HG03280 (cell line): ENCODE measurements around the gene MTHFD2L.
"Not testable (repeated sequence)": the region's sequence is repeated elsewhere in the genome, so short reads cannot be mapped to it uniquely, and the experiment has no call there.

Source experiments
- ATAC-seq: cut with Tn5 transposase; IDR thresholded peaks from one replicate; pipeline ENCODE4 v1.9.1; 2021; ENCODE audit warnings: mild to moderate bottlenecking, moderate library complexity; ENCODE audit not compliant: unreplicated experiment

Gene MTHFD2L

DNA sequence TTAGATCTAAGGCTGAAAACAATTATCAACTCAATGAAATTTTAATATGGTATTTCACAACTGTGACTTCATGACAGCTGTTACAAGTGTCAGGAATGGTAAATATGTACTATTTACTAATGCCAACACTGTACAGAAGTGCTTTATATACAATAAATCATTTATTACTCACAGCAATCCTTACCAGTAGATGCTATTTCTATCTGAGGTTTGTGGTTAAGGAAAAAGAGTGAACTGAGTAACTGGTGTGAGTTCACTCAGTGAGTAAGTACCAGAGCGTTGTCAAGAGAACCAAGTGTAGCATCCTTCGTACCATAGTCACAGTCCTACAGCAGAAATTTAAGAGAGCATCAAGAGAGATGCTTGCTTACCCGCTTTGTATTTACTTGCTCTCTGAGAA is 23.3 kb downstream of the MTHFD2L start:
- ATAC-seq, result no peak

GRCh38 chr4:74188912-74189311 is 31.0 kb downstream of the MTHFD2L start:
- ATAC-seq, result no peak

DNA sequence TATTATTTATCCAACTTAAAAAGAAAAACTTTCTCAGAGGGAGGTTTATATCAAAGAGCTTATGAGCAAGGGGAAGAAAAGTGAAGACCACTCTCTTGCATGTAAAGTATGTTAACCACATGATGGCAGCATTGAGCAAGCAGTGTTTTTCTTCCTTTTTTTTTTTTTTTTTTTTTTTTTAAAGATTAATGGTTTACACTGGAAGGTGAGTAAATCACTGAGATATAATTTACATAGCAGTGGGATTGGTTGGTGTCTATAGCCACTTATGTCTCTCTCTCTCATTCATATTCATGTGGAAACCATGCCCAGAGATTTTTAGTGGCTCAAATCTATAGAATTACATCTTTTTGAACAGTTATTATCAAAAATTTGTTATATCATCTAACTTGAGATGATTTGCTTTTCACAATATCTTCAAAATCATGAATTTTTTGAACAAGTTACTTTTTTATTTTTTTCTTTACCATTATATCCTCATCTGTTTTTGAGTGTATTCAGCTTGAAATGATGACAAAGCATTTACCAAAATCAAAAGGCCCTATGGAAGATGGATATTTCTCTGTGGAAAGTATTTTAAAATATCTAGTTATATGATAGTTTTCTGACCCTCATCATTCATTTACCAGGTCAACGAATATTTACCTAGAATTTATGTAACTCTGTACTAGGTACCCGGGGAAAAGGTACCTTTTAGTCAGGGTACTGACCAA is 31.6 kb downstream of the MTHFD2L start:
- ATAC-seq, result peak; percentile 52

DNA sequence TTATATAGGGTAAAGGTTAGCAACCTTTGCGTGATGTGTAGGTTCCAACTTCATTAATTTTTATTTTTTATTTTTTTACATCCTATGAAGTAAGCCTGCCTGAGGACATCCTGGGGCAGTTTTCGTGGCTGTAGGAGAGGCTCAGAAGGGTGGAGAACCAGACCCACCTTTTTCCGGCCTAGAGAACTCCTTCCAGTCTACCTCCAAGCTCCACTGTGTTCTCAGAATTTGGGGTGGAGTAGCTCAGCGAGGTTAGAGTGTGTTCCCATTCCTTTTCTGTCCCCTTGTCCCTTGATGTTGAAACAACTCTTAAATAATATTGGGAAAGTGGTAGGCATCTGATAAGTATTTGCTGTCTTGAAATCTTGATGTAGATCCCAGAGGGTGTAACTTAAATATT is 32.4 kb downstream of the MTHFD2L start:
- ATAC-seq, result no peak

DNA sequence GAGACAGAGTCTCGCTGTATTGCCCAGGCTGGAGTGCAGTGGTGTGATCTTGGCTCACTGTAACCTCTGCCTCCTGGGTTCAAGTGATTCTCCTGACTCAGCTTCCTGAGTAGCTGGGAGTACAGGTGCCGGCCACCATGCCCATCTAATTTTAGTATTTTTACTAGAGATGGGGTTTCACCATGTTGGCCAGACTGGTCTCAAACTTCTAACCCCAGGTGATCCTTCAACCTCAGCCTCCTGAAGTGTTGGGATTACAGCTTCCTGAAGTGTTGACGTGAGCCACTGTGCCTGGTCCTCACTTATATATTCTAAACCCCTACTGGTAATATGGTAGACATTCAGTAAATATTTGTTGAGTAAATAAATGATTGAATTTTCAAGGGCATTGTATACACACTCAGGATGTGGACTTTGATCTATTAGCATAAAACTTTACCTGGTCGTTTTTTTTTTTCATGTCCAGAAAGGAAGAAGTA is 33.0 kb downstream of the MTHFD2L start:
- no peak for ATAC-seq

DNA sequence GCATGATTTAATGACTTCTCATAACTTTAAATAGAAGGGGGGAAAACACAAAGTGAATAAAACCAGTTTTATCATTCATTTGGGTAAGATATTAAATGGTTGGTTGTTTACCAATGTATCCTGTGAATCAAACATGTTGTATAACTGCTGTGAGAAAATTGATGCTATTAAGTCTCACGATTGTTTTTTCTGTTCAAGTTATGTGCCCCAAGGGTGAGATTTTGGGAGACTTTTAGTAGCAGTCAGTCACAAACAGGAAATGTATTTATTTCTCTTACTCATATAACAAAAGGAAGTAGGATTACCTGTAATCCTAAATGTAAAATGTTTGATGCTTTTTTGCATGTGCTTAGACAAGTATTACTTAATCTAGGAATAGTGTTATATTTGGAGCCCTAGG is 39.2 kb downstream of the MTHFD2L start:
- no peak for ATAC-seq

GRCh38 chr4:74202062-74202586 is 44.2 kb downstream of the MTHFD2L start:
- no peak for ATAC-seq

GRCh38 chr4:74203467-74203866 is 45.5 kb downstream of the MTHFD2L start:
- no peak for ATAC-seq

DNA sequence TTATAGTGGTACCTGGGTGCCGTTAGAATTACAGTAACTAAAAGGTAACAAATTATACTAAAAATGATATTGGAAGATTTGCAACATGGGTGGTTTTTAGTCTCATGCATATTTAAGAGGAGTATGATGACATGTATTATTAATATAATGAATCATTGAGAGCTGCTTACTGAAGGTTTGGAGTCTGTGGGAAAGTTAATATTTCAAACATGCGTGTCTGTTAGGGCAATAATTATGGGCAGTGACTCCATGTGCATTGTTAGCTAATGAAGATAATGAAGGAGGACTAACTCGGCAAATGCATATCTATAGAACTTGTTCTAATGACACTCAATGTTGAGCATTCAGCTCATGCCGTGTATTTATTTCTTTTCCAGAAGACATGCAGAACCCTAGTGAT is 47.1 kb downstream of the MTHFD2L start:
- no peak for ATAC-seq

DNA sequence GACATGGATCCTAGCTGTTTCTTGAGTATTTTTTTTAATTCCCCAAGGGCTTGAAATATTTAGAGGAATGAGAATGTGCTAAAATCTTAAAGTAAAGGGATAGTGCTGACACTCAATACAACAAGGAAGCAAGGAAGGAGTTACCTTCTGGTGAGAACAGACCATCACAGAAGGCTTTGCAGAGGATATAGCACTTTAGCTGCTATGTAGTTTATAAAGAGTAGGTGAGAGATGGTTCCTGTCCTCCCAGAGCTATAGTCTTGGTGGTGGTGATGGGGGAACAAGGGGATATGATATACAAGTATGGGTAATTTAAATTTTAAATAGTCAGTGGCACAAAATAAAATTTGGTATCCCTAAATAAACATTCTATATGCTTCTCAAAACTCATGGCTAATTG is 47.6 kb downstream of the MTHFD2L start:
- no peak for ATAC-seq

DNA sequence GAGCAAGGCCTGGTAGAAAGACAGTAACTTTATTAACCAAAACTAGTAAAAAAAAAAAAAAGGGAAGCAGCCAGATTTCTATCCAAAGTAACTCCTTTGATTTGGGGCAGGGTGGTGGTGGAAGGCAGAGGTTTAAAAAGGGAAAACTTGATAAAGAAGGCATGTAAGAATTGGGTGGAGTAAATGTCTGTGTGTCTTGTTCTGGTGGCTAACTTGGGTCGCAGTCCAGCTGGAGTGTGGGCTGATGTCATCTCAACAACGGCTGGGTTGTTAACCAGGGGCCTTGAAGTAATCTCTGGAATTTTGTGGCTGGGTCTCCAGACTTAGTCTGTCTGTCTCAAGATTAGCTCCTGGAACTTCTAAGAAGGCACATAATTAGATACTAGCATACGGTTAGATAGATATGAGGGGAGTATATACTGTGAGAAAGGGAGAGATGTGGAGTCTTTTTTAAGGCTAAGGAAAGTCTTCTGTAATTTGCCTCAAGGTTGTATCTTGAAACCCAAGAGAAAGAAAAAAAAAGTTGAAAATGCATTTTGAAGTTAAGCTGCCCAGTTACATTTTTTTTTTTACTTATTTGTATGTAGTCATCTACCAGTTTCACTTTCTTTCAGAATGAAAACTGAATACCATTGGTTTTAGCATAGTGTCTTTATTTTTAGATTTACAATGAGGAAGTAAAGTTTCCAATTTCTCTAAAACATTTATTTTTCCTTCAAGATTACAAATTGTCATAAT is 48.3 kb downstream of the MTHFD2L start:
- peak; percentile 83 for ATAC-seq

DNA sequence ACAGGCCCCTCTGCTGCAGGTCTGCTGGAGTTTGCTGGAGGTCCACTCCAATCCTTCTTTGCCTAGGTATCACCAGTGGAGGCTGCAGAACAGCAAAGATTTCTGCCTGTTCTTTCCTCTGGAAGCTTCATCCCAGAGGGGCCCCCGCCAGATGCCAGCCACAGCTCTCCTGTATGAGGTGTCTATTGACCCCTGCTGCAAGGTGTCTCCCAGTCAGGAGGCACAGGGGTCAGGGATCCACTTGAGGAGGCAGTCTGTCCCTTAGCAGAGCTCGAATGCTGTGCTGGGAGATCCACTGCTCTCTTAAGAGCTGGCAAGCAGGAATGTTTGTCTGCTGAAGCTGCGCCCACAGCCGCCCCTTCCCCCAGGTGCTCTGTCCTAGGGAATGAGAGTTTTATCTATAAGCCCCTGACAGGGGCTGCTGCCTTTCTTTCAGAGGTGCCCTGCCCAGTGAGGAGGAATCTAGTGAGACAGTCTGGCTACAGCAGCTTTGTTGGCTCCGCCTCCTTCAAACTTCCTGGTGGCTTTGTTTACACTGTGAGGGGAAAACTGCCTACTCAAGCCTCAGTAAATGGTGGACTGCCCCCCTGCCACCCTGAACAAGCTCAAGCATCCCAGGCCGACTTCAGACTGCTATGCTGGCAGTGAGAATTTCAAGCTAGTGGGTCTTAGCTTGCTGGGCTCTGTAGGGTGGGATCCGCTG is 56.7 kb downstream of the MTHFD2L start:
- ATAC-seq, result not testable (repeated sequence)

GRCh38 chr4:74215236-74215635 is 57.3 kb downstream of the MTHFD2L start:
- ATAC-seq, result not testable (repeated sequence)

DNA sequence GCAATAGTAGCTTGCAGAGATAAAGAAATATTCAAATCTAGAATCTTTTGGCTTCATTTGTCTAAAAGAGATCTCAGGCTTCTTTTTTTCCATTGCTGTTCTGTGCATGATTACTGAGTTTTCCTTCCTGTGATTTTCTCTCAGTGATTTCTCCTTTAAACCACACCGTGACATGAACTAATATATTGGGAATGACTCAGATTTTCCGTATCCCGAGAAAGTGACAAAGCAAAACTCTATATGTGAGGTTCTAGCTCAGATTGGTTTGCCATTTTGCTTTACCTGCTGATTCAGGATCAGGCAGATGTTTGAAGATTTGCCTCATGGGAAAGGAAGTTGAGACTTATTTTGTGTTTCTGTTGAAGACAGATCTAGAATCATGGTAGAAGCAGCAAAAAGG is 59.4 kb downstream of the MTHFD2L start:
- ATAC-seq, result no peak

GRCh38 chr4:74218201-74218600 is 60.3 kb downstream of the MTHFD2L start:
- no peak for ATAC-seq

GRCh38 chr4:74219240-74219639 is 61.3 kb downstream of the MTHFD2L start:
- ATAC-seq, result no peak

- no peak for ATAC-seq
Observed at GRCh38 chr4:74223098-74223497, 65.2 kb downstream of the MTHFD2L start.

DNA sequence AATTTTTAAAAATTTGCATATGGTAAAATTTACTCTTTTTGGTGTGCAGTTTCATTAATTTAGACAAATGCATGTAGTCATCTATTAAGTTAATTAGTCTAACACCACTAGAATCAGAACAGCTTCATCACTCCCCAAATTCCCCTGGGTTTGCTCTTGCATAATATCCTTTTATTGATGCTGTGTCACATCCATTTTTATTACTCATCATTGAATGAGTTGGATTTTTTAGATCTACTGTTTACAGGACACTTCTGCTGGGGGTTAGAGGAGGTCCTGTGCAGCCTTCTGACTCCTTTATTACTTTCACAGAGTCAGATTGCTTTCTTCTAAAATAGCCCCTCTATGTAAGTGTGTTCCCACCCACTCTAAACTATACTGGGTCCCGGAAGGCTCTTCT is 65.9 kb downstream of the MTHFD2L start:
- ATAC-seq, result no peak

DNA sequence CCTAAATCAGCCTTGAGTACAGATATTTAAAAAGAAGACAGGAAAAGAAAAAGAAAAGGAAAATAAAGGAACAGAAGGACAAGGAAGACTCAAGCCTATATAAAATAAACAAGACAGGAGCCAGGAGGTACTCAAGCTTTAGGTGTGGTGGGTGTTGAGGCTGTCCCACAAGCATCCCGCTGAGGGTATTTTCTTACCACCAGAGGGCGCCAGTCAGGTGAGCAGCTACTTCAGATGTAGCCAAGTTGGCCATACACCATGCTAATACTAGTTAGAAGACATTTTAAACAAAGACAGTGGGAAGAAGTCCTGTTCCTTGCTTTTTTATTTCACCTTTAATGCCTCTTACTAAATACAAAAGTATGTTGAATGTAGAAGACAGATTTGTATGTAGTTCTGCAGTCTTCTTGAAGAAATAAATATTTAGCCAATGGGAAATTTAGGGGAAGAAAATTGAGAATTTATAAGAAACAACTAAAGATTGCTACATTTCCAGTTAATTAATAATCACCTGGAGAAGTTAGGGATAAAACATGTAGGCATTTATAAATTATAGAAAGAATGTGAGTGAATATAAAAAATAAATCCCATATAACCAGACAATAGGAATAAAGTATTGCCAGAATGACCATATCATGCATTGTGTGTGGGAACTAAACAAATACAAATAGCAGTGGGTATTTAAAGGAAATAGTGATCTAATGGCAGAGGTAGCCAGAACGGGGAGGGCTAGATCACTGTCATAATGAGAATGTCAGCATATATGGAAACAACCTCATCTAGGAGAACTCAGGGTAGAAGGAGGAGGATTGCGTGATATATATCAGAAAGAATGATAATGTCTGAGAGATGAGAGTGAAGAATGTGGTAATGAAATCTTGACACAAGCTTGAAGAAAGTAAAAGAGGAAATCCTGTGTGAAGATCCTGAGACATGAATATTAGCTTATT is 71.0 kb downstream of the MTHFD2L start:
- ATAC-seq, result peak; percentile 84

DNA sequence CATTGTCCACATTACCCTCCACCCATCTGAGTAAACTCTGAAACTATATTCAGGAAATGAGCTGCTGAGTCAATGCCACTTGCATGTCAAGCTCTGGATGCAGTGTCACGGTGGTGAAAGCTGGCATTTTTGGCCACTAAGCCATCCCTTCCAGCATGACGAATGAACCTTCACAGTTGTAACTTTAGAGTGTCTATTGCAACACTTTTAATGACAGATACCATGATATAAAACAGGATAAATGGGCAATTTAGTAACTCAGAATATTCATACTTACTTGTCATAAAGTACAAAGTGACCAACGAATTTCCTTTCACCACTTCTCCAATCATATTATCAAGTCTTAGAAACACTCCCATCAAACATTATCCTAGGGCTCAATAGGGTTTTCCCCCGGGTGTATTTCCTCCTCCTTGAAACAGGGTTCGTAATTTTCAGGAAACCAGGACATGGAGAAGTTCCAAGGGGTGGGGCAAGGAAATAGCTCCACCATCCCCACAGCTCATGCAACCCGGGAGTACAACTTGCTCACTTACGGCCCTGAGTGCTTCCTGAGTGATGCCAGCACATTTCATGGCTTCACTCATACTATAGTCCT is 73.1 kb downstream of the MTHFD2L start:
- no peak for ATAC-seq
